Fibroblast of mammary gland (primary cell): ENCODE results near the gene ABCA13.

Experiments
- DNase-seq: peaks from one replicate; pipeline ENCODE4 v3.0.0-alpha.2; 2010; ENCODE audit warnings: low read depth
- H3K4me3 ChIP-seq: 2 replicates; pipeline ENCODE4 v1.5.1; 2011; ENCODE audit warnings: low read depth, mild to moderate bottlenecking, low read length, moderate library complexity; ENCODE audit not compliant: control insufficient read depth
- TF ChIP-seq, protein P1 (sequence below): conservative IDR thresholded peaks from 2 replicates; pipeline ENCODE4 v1.5.1; 2011; ENCODE audit warnings: low read depth, low read length, inconsistent platforms; ENCODE audit not compliant: control insufficient read depth, insufficient read depth

ABCA13 gene

GRCh38 chr7:48594349-48594748 lies 423.1 kb downstream of the ABCA13 start:
- TF ChIP-seq, protein P1, sequence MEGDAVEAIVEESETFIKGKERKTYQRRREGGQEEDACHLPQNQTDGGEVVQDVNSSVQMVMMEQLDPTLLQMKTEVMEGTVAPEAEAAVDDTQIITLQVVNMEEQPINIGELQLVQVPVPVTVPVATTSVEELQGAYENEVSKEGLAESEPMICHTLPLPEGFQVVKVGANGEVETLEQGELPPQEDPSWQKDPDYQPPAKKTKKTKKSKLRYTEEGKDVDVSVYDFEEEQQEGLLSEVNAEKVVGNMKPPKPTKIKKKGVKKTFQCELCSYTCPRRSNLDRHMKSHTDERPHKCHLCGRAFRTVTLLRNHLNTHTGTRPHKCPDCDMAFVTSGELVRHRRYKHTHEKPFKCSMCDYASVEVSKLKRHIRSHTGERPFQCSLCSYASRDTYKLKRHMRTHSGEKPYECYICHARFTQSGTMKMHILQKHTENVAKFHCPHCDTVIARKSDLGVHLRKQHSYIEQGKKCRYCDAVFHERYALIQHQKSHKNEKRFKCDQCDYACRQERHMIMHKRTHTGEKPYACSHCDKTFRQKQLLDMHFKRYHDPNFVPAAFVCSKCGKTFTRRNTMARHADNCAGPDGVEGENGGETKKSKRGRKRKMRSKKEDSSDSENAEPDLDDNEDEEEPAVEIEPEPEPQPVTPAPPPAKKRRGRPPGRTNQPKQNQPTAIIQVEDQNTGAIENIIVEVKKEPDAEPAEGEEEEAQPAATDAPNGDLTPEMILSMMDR, result no peak
- no peak for DNase-seq
- no peak overlapping the region for H3K4me3 ChIP-seq

GRCh38 chr7:48595756-48596155 lies 424.5 kb downstream of the ABCA13 start:
- H3K4me3 ChIP-seq, result no peak overlapping the region
- DNase-seq, result no peak
- TF ChIP-seq, protein P1, result no peak

DNA sequence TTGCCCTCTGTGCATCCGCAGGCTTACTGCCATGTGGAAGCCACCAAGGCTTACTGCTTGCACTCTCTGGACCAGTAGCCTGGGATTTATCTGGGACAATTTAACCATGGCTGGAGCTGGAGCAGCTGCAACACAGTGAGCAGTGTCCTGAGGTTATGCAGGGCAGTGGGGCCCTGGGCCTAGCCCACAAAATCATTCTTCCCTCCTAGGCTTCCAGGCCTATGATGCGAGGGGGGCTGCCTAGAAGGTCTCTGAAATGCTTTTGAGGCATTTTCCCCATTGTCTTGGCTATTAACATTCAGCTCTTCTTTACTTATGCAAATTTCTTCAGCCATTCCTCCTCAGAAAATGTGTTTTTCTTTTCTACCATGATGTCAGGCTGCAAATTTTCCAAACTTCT lies 439.4 kb downstream of the ABCA13 start:
- no peak overlapping the region for H3K4me3 ChIP-seq
- no peak for DNase-seq
- TF ChIP-seq, protein P1, result no peak

DNA sequence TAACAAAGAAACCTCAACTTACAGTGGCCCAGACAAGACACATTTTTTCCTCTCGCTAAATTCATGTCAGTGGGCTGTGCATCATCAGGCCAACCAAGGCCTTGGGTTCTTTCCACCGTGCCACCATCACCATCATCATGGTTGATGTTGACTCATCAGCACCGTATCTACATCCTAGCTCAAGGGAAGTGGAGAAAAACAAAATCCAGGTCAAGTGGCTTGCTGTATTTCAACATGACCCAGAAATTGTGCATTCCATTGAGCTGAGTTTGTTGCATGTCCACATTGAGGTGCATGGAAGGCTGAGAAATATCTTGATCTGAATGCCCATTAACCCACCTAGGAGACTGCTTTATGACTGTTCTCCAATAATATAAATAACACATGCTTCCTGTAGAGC lies 440.7 kb downstream of the ABCA13 start:
- TF ChIP-seq, protein P1, result no peak

DNA sequence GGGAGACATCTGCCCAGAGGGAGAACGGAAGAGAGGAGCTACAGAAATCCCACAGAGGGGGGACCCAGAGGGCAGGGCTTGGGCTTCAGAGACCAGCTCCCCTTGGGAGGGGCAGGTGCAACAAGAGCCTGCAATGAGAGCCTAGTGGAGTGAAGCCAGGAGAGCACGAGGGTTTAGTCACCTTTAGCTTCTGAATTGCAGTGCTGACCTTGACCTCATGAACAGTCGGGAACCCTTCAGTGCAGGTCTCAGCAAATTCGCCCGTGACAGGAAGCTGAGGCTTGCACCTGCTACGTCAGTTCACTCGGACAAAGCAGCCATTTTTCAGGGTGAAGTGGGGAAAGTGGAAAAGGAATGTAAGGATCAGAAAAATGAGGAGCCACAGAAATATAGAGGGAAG lies 446.2 kb downstream of the ABCA13 start:
- H3K4me3 ChIP-seq, result no peak overlapping the region
- TF ChIP-seq, protein P1, result no peak
- no peak for DNase-seq

More for the DNA sequence above, 440.7 kb downstream of the ABCA13 start:
- DNase-seq, result no peak
- no peak overlapping the region for H3K4me3 ChIP-seq

- TF ChIP-seq, protein P1, result no peak
- H3K4me3 ChIP-seq, result no peak overlapping the region
- no peak for DNase-seq
These were observed 446.7 kb downstream of the ABCA13 start for GRCh38 chr7:48617993-48618392.

GRCh38 chr7:48621076-48621475 lies 449.8 kb downstream of the ABCA13 start:
- H3K4me3 ChIP-seq, result no peak overlapping the region
- no peak for DNase-seq
- TF ChIP-seq, protein P1, result no peak
